Testis (tissue), 3 donors: ENCODE measurements around the gene BIN2. TPM values are rescaled to one million over a fixed set of nuclear protein-coding genes. Genes with fewer than 3 reads are reported as not detected.

Experiments used
- DNase-seq: peaks from one replicate; pipeline ENCODE4 v3.0.0-alpha.2; 2019
- H3K27ac ChIP-seq, 2 donors: fragments of 200-600 bp; sonication (generic); one replicate each; pipeline ENCODE4 v1.5.1; 2019
- H3K27me3 ChIP-seq: fragments of 200-600 bp; sonication (generic); one replicate; pipeline ENCODE4 v1.5.1; 2019
- H3K36me3 ChIP-seq: fragments of 200-600 bp; sonication (generic); one replicate; pipeline ENCODE4 v1.5.1; 2017; ENCODE audit warnings: low read depth; ENCODE audit errors: missing control alignments
- H3K4me1 ChIP-seq: fragments of 200-600 bp; sonication (generic); one replicate; pipeline ENCODE4 v1.5.1; 2019
- H3K4me3 ChIP-seq, 2 donors: fragments of 200-600 bp; sonication (generic); one replicate each; pipeline ENCODE4 v1.5.1; 2017 to 2019
- H3K9me3 ChIP-seq: fragments of 200-600 bp; sonication (generic); one replicate; pipeline ENCODE4 v1.5.1; 2017
- POLR2A ChIP-seq: fragments of 450-650 bp; IDR thresholded peaks from one replicate; pipeline ENCODE4 v1.6.1; 2017; ENCODE audit warnings: antibody characterized with exemption, mild to moderate bottlenecking, moderate library complexity
- WGBS, 2 donors: methylation state at CpG; one replicate each; pipeline ENCODE4 v1.1.5; 2018; 5-methylcytosine and 5-hydroxymethylcytosine counted together
- intact Hi-C: fragments of 100-400 bp; cut with DNase I; formaldehyde crosslinking; loops from one replicate; pipeline ENCODE4 v1.15.1; 2023; ENCODE audit warnings: low total_unique reads
- polyA plus RNA-seq: library from polyadenylated mRNA; stranded (reverse); fragments of 350-450 nt; fragmentation: Illumina TruSeq; extraction: RNeasy Lipid Tissue Mini Kit (QIAGEN cat#74804); gene quantifications from one replicate; pipeline ENCODE4 v1.2.3, GENCODE V29; 2014; ENCODE audit warnings: low read depth, low replicate concordance; ENCODE audit not compliant: insufficient read depth
- total RNA-seq, 2 donors: library from RNA; depleted of rRNA; stranded (reverse); fragments of >200 nt; gene quantifications; one replicate each; pipeline ENCODE4 v1.2.3, GENCODE V29; 2016
- TF ChIP-seq, protein P1 (sequence below), 3 experiments: fragments of 450-650 bp in 2 of 3; fragments of 200-600 bp in 1 of 3; sonication (generic) in 1 of 3; IDR thresholded peaks; one replicate each; pipeline ENCODE4 v1.5.1; 2016 to 2019; ENCODE audit warnings: antibody characterized with exemption in 3 of 3, mild to moderate bottlenecking in 2 of 3, moderate library complexity in 1 of 3

BIN2 gene
- total and polyA plus RNA-seq, 3 donors from 2014 or later: 10.9 to 29.6 (median 13.4) TPM

DNA sequence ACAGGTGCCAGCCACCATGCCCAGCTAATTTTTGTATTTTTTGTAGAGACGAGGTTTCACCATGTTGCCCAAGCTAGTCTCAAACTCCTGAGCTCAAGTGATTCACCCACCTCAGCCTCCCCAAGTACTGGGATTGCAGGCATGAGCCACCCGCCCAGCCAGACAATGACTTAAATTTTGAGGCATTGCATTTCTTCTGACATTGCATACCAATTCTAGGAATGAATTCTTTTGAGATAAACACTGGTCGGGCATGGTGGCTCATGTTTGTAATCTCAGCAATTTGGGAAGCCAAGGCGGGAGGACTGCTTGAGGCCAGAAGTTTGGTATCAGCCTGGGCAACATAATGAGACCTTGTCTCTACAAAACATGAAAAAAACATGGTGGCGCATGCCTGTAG, 25.1 kb upstream of the BIN2 start:
- intact Hi-C loops: no loop called here
- H3K27ac ChIP-seq: no peak overlapping the region
- WGBS, 2 donors: 84 to 86% methylated on average over 5 of the region's 5 CpGs
- no peak for DNase-seq
- TF ChIP-seq, protein P1, sequence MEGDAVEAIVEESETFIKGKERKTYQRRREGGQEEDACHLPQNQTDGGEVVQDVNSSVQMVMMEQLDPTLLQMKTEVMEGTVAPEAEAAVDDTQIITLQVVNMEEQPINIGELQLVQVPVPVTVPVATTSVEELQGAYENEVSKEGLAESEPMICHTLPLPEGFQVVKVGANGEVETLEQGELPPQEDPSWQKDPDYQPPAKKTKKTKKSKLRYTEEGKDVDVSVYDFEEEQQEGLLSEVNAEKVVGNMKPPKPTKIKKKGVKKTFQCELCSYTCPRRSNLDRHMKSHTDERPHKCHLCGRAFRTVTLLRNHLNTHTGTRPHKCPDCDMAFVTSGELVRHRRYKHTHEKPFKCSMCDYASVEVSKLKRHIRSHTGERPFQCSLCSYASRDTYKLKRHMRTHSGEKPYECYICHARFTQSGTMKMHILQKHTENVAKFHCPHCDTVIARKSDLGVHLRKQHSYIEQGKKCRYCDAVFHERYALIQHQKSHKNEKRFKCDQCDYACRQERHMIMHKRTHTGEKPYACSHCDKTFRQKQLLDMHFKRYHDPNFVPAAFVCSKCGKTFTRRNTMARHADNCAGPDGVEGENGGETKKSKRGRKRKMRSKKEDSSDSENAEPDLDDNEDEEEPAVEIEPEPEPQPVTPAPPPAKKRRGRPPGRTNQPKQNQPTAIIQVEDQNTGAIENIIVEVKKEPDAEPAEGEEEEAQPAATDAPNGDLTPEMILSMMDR (IDR thresholded peaks at IDR 0.05): no peak
- no peak for TF ChIP-seq POLR2A
- no peaks in the 10 kb centered on the region for H3K27me3 ChIP-seq
- H3K36me3 ChIP-seq: no peaks in the 10 kb centered on the region
- H3K4me1 ChIP-seq: no peaks in the 10 kb centered on the region
- no peak overlapping the region for H3K4me3 ChIP-seq
- H3K9me3 ChIP-seq: no peaks in the 10 kb centered on the region

DNA sequence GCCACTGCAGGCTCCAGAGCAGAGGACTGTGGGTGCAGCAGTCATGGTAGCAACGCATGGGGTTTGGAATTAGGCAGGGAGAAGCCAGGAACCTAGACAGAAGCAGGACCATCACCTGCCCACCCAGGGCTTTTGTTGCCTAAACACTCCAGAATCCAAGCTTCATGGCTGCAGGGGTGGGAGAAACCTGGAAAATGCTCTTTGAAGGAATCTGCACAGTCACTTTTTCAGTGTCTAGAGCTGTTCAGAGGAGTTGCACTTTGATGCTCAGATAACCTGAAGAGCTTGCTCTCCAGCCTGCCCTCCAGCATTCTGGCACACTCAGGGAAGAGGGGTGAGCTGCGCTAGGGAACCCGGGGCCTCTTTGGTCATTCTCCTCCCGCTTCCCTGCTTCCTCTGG, 24.1 kb upstream of the BIN2 start:
- Histone ChIP-seq H3K27ac (no peak overlapping the region), H3K4me1 (no peaks in the 10 kb centered on the region), H3K4me3 (no peak overlapping the region), H3K9me3 (no peaks in the 10 kb centered on the region), H3K36me3 (no peaks in the 10 kb centered on the region), H3K27me3 (no peaks in the 10 kb centered on the region)
- intact Hi-C loops: no loop called here
- TF ChIP-seq POLR2A: no peak
- TF ChIP-seq, protein P1 (IDR thresholded peaks at IDR 0.05): no peak
- 74 to 76% methylated on average over 3 to 4 of the region's 4 CpGs for WGBS, 2 donors
- DNase-seq: no peak

DNA sequence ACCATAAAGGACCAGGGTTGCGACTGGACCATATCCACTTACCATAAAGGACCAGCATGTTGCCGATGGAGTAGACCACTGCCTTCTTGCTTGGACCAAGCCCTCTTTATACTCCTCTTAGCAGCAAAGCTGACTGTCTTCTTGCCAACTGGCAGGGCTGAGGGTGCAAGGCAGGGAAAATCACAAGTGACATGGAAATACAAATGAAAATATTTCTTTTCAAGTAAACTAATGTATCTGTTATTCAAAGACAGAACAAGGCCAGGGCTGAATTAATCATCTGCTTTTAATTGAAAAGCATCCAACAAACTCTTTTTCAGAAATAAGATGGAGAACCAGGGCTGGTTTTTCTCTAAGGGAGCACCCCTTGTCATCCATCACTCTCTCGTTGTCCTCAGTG, 22.6 kb upstream of the BIN2 start, which contains the start of gene CELA1:
Gene CELA1 (minus strand): TSS at position 99 of the 400 bp plus-strand sequence. CDS start 41 bp downstream, at position 58.
- Histone ChIP-seq H3K9me3 (no peaks in the 10 kb centered on the region), H3K4me1 (no peaks in the 10 kb centered on the region), H3K27ac (no peak within 1 kb of the TSS), H3K36me3 (no peaks in the 10 kb centered on the region), H3K27me3 (no peaks in the 10 kb centered on the region), H3K4me3 (peak within 1 kb of the TSS in 1 of 2 donors; percentile 35)
- no peak for DNase-seq
- WGBS, 2 donors: 76 to 88% methylated on average over 3 of the region's 3 CpGs
- intact Hi-C loops: no loop called here
- TF ChIP-seq, protein P1 (IDR thresholded peaks at IDR 0.05): no peak
- no peak for TF ChIP-seq POLR2A

DNA sequence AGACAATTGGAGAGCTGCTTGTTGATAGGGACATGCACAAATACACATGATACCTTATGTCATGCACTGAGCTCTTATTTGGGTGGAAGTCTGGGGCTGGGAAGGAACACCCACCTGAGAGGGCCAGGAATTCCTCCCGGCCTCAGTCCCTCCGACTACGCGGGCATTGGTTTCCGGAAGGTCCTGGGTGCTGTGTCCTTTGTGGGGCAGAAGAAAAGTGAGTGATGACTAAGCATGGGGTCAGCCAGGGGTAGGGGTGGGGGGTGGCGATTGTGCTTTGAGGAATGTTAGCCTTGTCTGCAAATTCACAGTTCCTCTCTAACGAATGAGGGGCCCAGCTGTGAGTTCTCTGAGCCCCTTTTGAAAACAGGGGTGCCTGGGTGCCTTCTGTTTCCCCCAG, 21.7 kb upstream of the BIN2 start:
- DNase-seq: no peak
- no peaks in the 10 kb centered on the region for H3K9me3 ChIP-seq
- peaks cover 5% of the 10 kb centered on the region for H3K4me1 ChIP-seq
- 86 to 90% methylated on average over 7 of the region's 7 CpGs for WGBS, 2 donors
- H3K4me3 ChIP-seq: no peak overlapping the region
- no peaks in the 10 kb centered on the region for H3K27me3 ChIP-seq
- no peak overlapping the region for H3K27ac ChIP-seq
- no peaks in the 10 kb centered on the region for H3K36me3 ChIP-seq
- intact Hi-C loops: no loop called here
- TF ChIP-seq POLR2A: no peak
- TF ChIP-seq, protein P1 (IDR thresholded peaks at IDR 0.05): no peak

DNA sequence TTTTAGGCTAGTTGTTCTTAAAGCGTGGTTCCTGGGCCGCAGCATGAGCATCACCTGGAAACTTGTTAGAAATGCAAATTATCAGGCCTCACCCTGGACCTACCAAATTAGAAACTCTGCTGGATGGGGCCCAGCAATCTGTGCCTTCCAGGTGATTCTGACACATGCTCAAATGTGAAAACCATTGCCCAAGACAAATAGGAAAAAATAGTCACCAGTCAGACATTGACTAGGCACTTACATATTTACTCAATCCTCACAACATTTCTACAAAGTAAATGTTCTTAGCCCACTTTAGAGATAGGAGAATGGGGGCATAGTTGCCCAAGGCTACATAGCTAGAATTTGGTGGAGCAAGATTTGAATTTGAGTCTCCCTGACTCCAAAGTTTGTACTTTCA, 19.2 kb upstream of the BIN2 start:
- Histone ChIP-seq H3K27ac (no peak overlapping the region), H3K9me3 (no peaks in the 10 kb centered on the region), H3K4me1 (peaks cover 5% of the 10 kb centered on the region), H3K36me3 (no peaks in the 10 kb centered on the region), H3K27me3 (no peaks in the 10 kb centered on the region), H3K4me3 (no peak overlapping the region)
- intact Hi-C loops: no loop called here
- no peak for DNase-seq
- 92 to 96% methylated on average over 2 of the region's 2 CpGs for WGBS, 2 donors
- no peak for TF ChIP-seq POLR2A
- TF ChIP-seq, protein P1 (IDR thresholded peaks at IDR 0.05): no peak
